Keratinocyte (primary cell): ENCODE results near the gene MPPE1. TPM values are rescaled to one million over a fixed set of nuclear protein-coding genes. Genes with fewer than 3 reads are reported as not detected.

Source experiments
- DNase-seq: peaks from one replicate; pipeline ENCODE4 v3.0.0-alpha.2; 2011; ENCODE audit warnings: low read depth, missing footprints, low spot score
- FAIRE-seq: peaks from 2 replicates; lab custom pipeline; 2011; peaks lifted over from hg19 to GRCh38; lab: Jason Lieb, UNC
- H2AFZ ChIP-seq: 2 replicates; pipeline ENCODE4 v1.6.0; 2012; ENCODE audit warnings: low read length, control low read depth, inconsistent platforms; ENCODE audit not compliant: control insufficient read depth
- H3K27ac ChIP-seq: 2 replicates; pipeline ENCODE4 v1.5.1; 2011; ENCODE audit warnings: low read length; ENCODE audit not compliant: control insufficient read depth, insufficient read depth
- H3K27me3 ChIP-seq: 3 replicates; pipeline ENCODE4 v1.6.0; 2011; ENCODE audit warnings: low read length; ENCODE audit not compliant: control insufficient read depth, insufficient read depth; ENCODE audit errors: extremely low read depth
- H3K36me3 ChIP-seq, 2 experiments: 2 replicates in 1 of 2; 3 replicates in 1 of 2; pipeline ENCODE4 v1.5.1; 2011; ENCODE audit warnings: low read length in 2 of 2, mild to moderate bottlenecking in 1 of 2; ENCODE audit not compliant: control insufficient read depth in 2 of 2, insufficient read depth in 2 of 2; ENCODE audit errors: extremely low read depth in 1 of 2
- H3K4me1 ChIP-seq: 3 replicates; pipeline ENCODE4 v1.5.1; 2011; ENCODE audit warnings: low read length; ENCODE audit not compliant: control insufficient read depth, insufficient read depth; ENCODE audit errors: extremely low read depth
- H3K4me2 ChIP-seq: 3 replicates; pipeline ENCODE4 v1.6.0; 2011; ENCODE audit warnings: low read depth, low read length; ENCODE audit not compliant: control insufficient read depth, insufficient read depth; ENCODE audit errors: extremely low read depth
- H3K4me3 ChIP-seq, 3 experiments: fragments of 200-600 bp in 1 of 3; sonication (generic) in 1 of 3; 2 replicates in 2 of 3; 3 replicates in 1 of 3; pipeline ENCODE4 v1.5.1; 2011 to 2016; ENCODE audit warnings: low read length in 3 of 3, mild to moderate bottlenecking in 3 of 3, control low read depth in 2 of 3, inconsistent platforms in 1 of 3, low read depth in 1 of 3, mixed read lengths in 1 of 3, mixed run types in 1 of 3, moderate library complexity in 1 of 3; ENCODE audit not compliant: control insufficient read depth in 2 of 3, insufficient read depth in 2 of 3; ENCODE audit errors: extremely low read depth in 1 of 3
- H3K79me2 ChIP-seq: 2 replicates; pipeline ENCODE4 v1.6.0; 2012; ENCODE audit warnings: low read length; ENCODE audit not compliant: control insufficient read depth, insufficient read depth
- H3K9ac ChIP-seq: 3 replicates; pipeline ENCODE4 v1.6.0; 2011; ENCODE audit warnings: low read length; ENCODE audit not compliant: control insufficient read depth, insufficient read depth; ENCODE audit errors: extremely low read depth
- H3K9me1 ChIP-seq: 3 replicates; pipeline ENCODE4 v1.6.0; 2011; ENCODE audit warnings: low read length; ENCODE audit not compliant: control insufficient read depth, insufficient read depth; ENCODE audit errors: extremely low read depth
- H3K9me3 ChIP-seq: 2 replicates; pipeline ENCODE4 v1.5.1; 2012; ENCODE audit warnings: low read depth, low read length; ENCODE audit not compliant: control insufficient read depth
- H4K20me1 ChIP-seq: 3 replicates; pipeline ENCODE4 v1.6.0; 2011; ENCODE audit warnings: low read length; ENCODE audit not compliant: control insufficient read depth, insufficient read depth; ENCODE audit errors: extremely low read depth
- EZH2 ChIP-seq: IDR thresholded peaks from one replicate; pipeline ENCODE4 v1.6.1; 2012; ENCODE audit warnings: inconsistent platforms, mild to moderate bottlenecking, low read length, moderate library complexity
- dilution Hi-C: fragments of 300-500 bp; cut with MboI; formaldehyde crosslinking; loops from one replicate; pipeline ENCODE4 v1.7.0; 2020; ENCODE audit warnings: low sequenced_read_pairs; ENCODE audit not compliant: extremely low pct_ligation_motif_present
- polyA plus RNA-seq, 5 experiments: library from polyadenylated mRNA; depleted of rRNA in 3 of 5; stranded (reverse) in 3 of 5; stranded (forward) in 1 of 5; unstranded in 1 of 5; fragments of >200 nt; gene quantifications; 1 replicate in 1 of 5; 2 replicates in 3 of 5; 3 replicates in 1 of 5; pipeline versions ENCODE4 v1.2.1 to v1.2.3, GENCODE V29; 2011 to 2012; ENCODE audit warnings: missing spikeins in 2 of 5, low read depth in 1 of 5, low replicate concordance in 1 of 5
- TF ChIP-seq, protein P1 (sequence below), 3 experiments: IDR thresholded peaks in 1 of 3; conservative IDR thresholded peaks in 1 of 3; optimal IDR thresholded peaks in 1 of 3; 2 replicates in 2 of 3; 3 replicates in 1 of 3; pipeline versions ENCODE3 to v1.5.1; 2011; ENCODE audit warnings: low read length in 3 of 3, mild to moderate bottlenecking in 3 of 3, moderate library complexity in 2 of 3, control low read depth in 1 of 3, inconsistent platforms in 1 of 3; ENCODE audit not compliant: insufficient read depth in 2 of 3; ENCODE audit errors: extremely low read depth in 1 of 3

The MPPE1 gene
- polyA plus RNA-seq, 1 donor (not counting 4 experiments of a cell fraction or from before 2014, with no cell fraction given) = 21.0 TPM

DNA sequence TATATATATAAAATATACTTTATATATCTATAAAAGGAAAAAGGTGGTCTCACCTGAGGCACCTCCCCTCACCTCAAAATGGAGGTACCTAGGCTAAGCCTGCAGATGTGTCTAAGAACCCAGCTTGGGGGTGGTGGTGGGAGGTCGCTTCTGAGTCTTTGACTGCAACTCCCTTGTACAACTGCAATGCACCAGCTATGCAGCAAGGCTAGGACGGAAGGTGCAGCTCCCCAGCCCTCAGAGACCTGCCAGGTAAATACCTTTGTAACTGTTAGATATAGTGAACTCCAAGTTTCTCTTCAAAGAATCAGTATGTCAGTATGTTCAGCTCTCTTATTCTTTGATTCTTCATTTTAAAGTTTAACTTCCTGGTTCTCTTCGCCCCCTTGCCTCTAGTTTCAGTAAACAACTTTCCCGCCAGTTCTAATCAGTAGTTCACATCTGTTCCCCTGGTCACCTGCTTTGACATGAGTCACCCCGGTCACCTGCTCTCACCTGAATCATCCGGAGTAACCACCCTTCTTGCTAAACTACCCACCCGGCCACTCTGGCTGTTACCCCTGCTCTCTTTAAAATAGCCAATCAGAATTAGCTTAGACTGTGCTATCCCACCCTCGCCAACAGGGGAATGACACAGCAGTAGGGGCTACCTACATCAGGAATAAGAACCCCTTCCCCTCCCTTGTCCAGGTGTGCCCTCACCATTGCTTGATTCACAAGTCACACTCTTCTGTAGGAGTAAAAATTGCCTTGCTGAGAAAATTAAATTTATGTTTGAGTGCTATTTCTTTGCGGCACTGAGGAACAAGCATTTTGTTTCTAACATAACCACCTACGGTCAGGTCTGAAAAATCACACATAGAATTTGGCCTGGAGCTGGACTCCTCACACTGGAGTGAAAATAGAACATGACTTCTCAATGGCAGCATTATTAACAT is 48.5 kb upstream of the MPPE1 start:
- no peak overlapping the region for H3K27ac ChIP-seq
- H3K9me1 ChIP-seq = no peaks in the 10 kb centered on the region
- no peaks in the 10 kb centered on the region for H4K20me1 ChIP-seq
- no peak overlapping the region for H3K4me3 ChIP-seq
- H3K36me3 ChIP-seq = no peaks in the 10 kb centered on the region
- DNase-seq (no peak), FAIRE-seq (no peak)
- H2AFZ ChIP-seq = no peak overlapping the region
- H3K79me2 ChIP-seq = no peaks in the 10 kb centered on the region
- dilution Hi-C loops = no loop called here
- TF ChIP-seq EZH2 = no peak
- TF ChIP-seq, protein P1, sequence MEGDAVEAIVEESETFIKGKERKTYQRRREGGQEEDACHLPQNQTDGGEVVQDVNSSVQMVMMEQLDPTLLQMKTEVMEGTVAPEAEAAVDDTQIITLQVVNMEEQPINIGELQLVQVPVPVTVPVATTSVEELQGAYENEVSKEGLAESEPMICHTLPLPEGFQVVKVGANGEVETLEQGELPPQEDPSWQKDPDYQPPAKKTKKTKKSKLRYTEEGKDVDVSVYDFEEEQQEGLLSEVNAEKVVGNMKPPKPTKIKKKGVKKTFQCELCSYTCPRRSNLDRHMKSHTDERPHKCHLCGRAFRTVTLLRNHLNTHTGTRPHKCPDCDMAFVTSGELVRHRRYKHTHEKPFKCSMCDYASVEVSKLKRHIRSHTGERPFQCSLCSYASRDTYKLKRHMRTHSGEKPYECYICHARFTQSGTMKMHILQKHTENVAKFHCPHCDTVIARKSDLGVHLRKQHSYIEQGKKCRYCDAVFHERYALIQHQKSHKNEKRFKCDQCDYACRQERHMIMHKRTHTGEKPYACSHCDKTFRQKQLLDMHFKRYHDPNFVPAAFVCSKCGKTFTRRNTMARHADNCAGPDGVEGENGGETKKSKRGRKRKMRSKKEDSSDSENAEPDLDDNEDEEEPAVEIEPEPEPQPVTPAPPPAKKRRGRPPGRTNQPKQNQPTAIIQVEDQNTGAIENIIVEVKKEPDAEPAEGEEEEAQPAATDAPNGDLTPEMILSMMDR (optimal IDR thresholded peaks at IDR 0.05 in 1 of 3, IDR thresholded peaks at IDR 0.05 in 1 of 3, conservative IDR thresholded peaks at IDR 0.05 in 1 of 3; ENCODE audit: extremely low read depth in 1 of 3, insufficient read depth in 2 of 3, low read length in 3 of 3) = no peak
- no peak overlapping the region for H3K4me2 ChIP-seq
- no peaks in the 10 kb centered on the region for H3K27me3 ChIP-seq
- H3K4me1 ChIP-seq = peaks cover 16% of the 10 kb centered on the region
- H3K9me3 ChIP-seq = peaks cover 3% of the 10 kb centered on the region
- H3K9ac ChIP-seq = no peak overlapping the region

DNA sequence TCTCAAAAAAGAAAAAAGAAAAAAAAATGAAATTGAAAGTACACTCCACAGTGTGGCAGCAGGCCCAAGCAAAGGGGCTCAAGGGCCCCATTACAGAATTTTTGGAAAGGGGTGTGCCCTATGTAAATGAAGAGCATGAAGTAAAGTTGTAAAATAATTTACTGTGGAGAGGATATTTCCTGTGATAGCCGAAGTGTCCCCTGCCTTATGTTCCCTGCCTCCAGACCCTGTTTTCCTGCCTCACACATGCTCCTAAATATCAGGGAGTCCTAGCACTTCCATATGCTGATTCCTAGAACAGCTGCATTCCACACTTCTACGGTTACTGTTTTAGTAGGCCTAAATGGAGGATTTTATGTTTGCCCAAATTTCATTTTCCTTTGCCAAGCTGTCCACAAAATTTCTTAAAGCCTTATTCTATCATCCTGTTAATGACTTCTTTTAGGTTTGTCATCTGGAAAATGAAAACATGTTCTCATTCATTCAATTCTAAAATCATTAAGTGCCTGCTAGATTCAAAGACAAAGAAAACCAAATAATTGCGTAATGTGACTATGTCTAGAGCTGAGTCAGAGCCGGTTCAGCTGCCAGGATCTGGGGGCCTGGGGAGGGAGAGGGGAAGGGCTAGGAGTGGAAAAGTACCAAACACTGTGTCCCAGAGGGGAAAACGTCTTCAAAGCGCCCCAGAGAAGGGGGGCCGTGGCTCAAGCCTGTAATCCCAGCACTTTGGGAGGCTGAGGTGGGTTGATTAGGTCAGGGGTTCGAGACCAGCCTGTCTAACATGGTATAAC is 47.3 kb upstream of the MPPE1 start:
- peak overlapping the region; percentile 91 for H3K27ac ChIP-seq
- no peak overlapping the region for H2AFZ ChIP-seq
- no peaks in the 10 kb centered on the region for H3K79me2 ChIP-seq
- peaks cover 3% of the 10 kb centered on the region for H3K9me3 ChIP-seq
- H3K36me3 ChIP-seq = no peaks in the 10 kb centered on the region
- dilution Hi-C loops = no loop called here
- TF ChIP-seq EZH2 = no peak
- TF ChIP-seq, protein P1 (optimal IDR thresholded peaks at IDR 0.05 in 1 of 3, IDR thresholded peaks at IDR 0.05 in 1 of 3, conservative IDR thresholded peaks at IDR 0.05 in 1 of 3; ENCODE audit: extremely low read depth in 1 of 3, insufficient read depth in 2 of 3, low read length in 3 of 3) = no peak
- DNase-seq = no peak
- peaks cover 16% of the 10 kb centered on the region for H3K4me1 ChIP-seq
- H3K4me3 ChIP-seq = no peak overlapping the region
- H3K9me1 ChIP-seq = no peaks in the 10 kb centered on the region
- no peaks in the 10 kb centered on the region for H3K27me3 ChIP-seq
- FAIRE-seq = no peak
- H3K9ac ChIP-seq = peak overlapping the region; percentile 66
- no peaks in the 10 kb centered on the region for H4K20me1 ChIP-seq
- H3K4me2 ChIP-seq = peak overlapping the region; percentile 54
